GM12878 (cell line): ENCODE data around the gene MAB21L3. TPM values are rescaled to one million over a fixed set of nuclear protein-coding genes. Genes with fewer than 3 reads are reported as not detected.

ENCODE experiments used
- ATAC-seq: fragments of 200-7000 bp; cut with Tn5 transposase; 3 replicates; pipeline ENCODE4 v1.9.1; 2020; ENCODE audit warnings: mild to moderate bottlenecking, moderate library complexity
- BruUV-seq: library from RNA; stranded (reverse); fragments of 400-500 nt; replicated peaks from 2 replicates; lab custom pipeline; 2021; lab: Mats Ljungman, UMichigan
- CTCF ChIA-PET: fragments of 300-600 bp; sonication (Branson Sonifier 250); formaldehyde crosslinking; extraction: SDS; loops from one replicate; lab custom pipeline; 2021; ENCODE audit warnings: inconsistent platforms; lab: Yijun Ruan, JAX
- POLR2A ChIA-PET: fragments of 350-600 bp; formaldehyde crosslinking; extraction: SDS; loops from one replicate; lab custom pipeline; 2021; ENCODE audit warnings: inconsistent platforms; lab: Charles Lee
- RAD21 ChIA-PET: fragments of 300-600 bp; sonication (Branson Sonifier 250); formaldehyde crosslinking; loops from one replicate; lab custom pipeline; 2023; ENCODE audit warnings: antibody characterized with exemption; ENCODE audit not compliant: unreplicated experiment; lab: Charles Lee
- SMC1A ChIA-PET: fragments of 300-600 bp; sonication (Branson Sonifier 250); formaldehyde crosslinking; loops from one replicate; lab custom pipeline; 2023; ENCODE audit not compliant: unreplicated experiment, uncharacterized antibody; lab: Charles Lee
- DNase-seq: peaks from one replicate; pipeline ENCODE4 v3.0.0-alpha.2; 2011; ENCODE audit warnings: low read depth, low spot score
- FAIRE-seq: peaks from 3 replicates; lab custom pipeline; 2011; peaks lifted over from hg19 to GRCh38; lab: Jason Lieb, UNC
- H2AFZ ChIP-seq: 2 replicates; pipeline ENCODE4 v1.6.0; 2011; ENCODE audit warnings: low read depth, low read length, control low read depth; ENCODE audit not compliant: control insufficient read depth
- H3K27ac ChIP-seq: 2 replicates; pipeline ENCODE4 v1.5.1; 2011; ENCODE audit warnings: control low read depth; ENCODE audit not compliant: control insufficient read depth, insufficient read depth
- H3K27me3 ChIP-seq, 2 experiments: replicated peaks in 1 of 2; 2 replicates each; pipeline versions ENCODE4 v1.6.0 to v1.6.1; 2011; ENCODE audit warnings: low read length in 1 of 2; ENCODE audit not compliant: control insufficient read depth in 2 of 2, insufficient read depth in 2 of 2
- H3K36me3 ChIP-seq, 2 experiments: 2 replicates each; pipeline ENCODE4 v1.5.1; 2011; ENCODE audit warnings: low read length in 1 of 2; ENCODE audit not compliant: control insufficient read depth in 2 of 2, insufficient read depth in 2 of 2
- H3K4me1 ChIP-seq: 2 replicates; pipeline ENCODE4 v1.6.1; 2011; ENCODE audit warnings: mild to moderate bottlenecking, low read length, moderate library complexity, mixed read lengths; ENCODE audit not compliant: control insufficient read depth, insufficient read depth
- H3K4me2 ChIP-seq: 2 replicates; pipeline ENCODE4 v1.6.0; 2011; ENCODE audit warnings: control low read depth; ENCODE audit not compliant: control insufficient read depth, insufficient read depth
- H3K4me3 ChIP-seq: fragments of 200-600 bp; sonication (generic); 2 replicates; pipeline ENCODE4 v1.5.1; 2016
- H3K79me2 ChIP-seq: 2 replicates; pipeline ENCODE4 v1.6.0; 2011; ENCODE audit warnings: low read length; ENCODE audit not compliant: control insufficient read depth, insufficient read depth
- H3K9ac ChIP-seq: 2 replicates; pipeline ENCODE4 v1.8.0; 2011; ENCODE audit warnings: low read length, control low read depth, mixed read lengths; ENCODE audit not compliant: control insufficient read depth, insufficient read depth
- H3K9me3 ChIP-seq: replicated peaks from 3 replicates; pipeline ENCODE4 v1.5.1; 2011; ENCODE audit warnings: mild to moderate bottlenecking, low read length; ENCODE audit not compliant: control insufficient read depth, insufficient read depth
- H4K20me1 ChIP-seq: 2 replicates; pipeline ENCODE4 v1.6.0; 2011; ENCODE audit not compliant: control insufficient read depth, insufficient read depth
- E2F4 ChIP-seq: IDR thresholded peaks from 2 replicates; pipeline ENCODE4 v1.6.1; 2012; ENCODE audit warnings: low read depth, low read length, improper control_type of control experiment
- IRF4 ChIP-seq: IDR thresholded peaks from 2 replicates; pipeline ENCODE4 v1.6.1; 2011; ENCODE audit warnings: low read depth, low read length
- KDM1A ChIP-seq: fragments of 200-600 bp; sonication (generic); IDR thresholded peaks from 2 replicates; pipeline ENCODE4 v1.6.1; 2016; ENCODE audit warnings: borderline replicate concordance
- LARP7 ChIP-seq: fragments of 450-650 bp; IDR thresholded peaks from 2 replicates; pipeline ENCODE4 v1.6.1; 2017; ENCODE audit warnings: mild to moderate bottlenecking
- MEF2B ChIP-seq: fragments of 450-650 bp; IDR thresholded peaks from 2 replicates; pipeline ENCODE4 v1.6.1; 2018; ENCODE audit warnings: mild to moderate bottlenecking, moderate library complexity; ENCODE audit not compliant: partially characterized antibody, poor library complexity, severe bottlenecking
- MTA2 ChIP-seq: fragments of 450-650 bp; IDR thresholded peaks from 2 replicates; pipeline ENCODE4 v1.6.1; 2016; ENCODE audit warnings: low read depth, mild to moderate bottlenecking, moderate library complexity
- MYC ChIP-seq: IDR thresholded peaks from 2 replicates; pipeline ENCODE4 v1.6.1; 2011; ENCODE audit warnings: mild to moderate bottlenecking, low read length, moderate library complexity, inconsistent platforms; ENCODE audit not compliant: insufficient read depth, insufficient replicate concordance, insufficient read length, severe bottlenecking
- NFYB ChIP-seq: IDR thresholded peaks from 2 replicates; pipeline ENCODE4 v1.6.1; 2011; ENCODE audit warnings: low read depth, mild to moderate bottlenecking, low read length, improper control_type of control experiment, moderate library complexity; ENCODE audit not compliant: insufficient read depth
- RFX5 ChIP-seq: IDR thresholded peaks from 2 replicates; pipeline ENCODE4 v1.6.1; 2011; ENCODE audit warnings: low read depth, low read length, improper control_type of control experiment
- SP1 ChIP-seq: IDR thresholded peaks from one replicate; pipeline ENCODE4 v1.6.1; 2011; ENCODE audit warnings: low read depth, low read length
- STAT1 ChIP-seq: fragments of 450-650 bp; conservative IDR thresholded peaks from 2 replicates; pipeline ENCODE4 v1.6.1; 2014; ENCODE audit warnings: antibody characterized with exemption, mild to moderate bottlenecking
- TBL1XR1 ChIP-seq: IDR thresholded peaks from 2 replicates; pipeline ENCODE4 v1.6.1; 2012; ENCODE audit warnings: low read depth, low read length, improper control_type of control experiment
- YBX1 ChIP-seq: fragments of 450-650 bp; IDR thresholded peaks from 2 replicates; pipeline ENCODE4 v1.6.1; 2016; ENCODE audit warnings: antibody characterized with exemption
- ZBTB40 ChIP-seq: fragments of 450-650 bp; IDR thresholded peaks from 2 replicates; pipeline ENCODE4 v1.6.1; 2016; ENCODE audit warnings: mild to moderate bottlenecking, moderate library complexity, borderline replicate concordance
- ZNF24 ChIP-seq: fragments of 450-650 bp; IDR thresholded peaks from 2 replicates; pipeline ENCODE4 v1.6.1; 2017; ENCODE audit warnings: antibody characterized with exemption, mild to moderate bottlenecking
- WGBS: methylation state at CpG from one replicate; pipeline ENCODE4 v1.1.6; 2016; ENCODE audit warnings: low lambda C conversion rate; ENCODE audit not compliant: insufficient replicate concordance, insufficient coverage; ENCODE audit errors: missing lambda C conversion rate; 5-methylcytosine and 5-hydroxymethylcytosine counted together
- in situ Hi-C: fragments of 300-500 bp; cut with MboI; formaldehyde crosslinking; loops from 9 replicates; pipeline ENCODE4 v1.14.3; 2018; ENCODE audit warnings: mixed read lengths
- intact Hi-C: fragments of 100-400 bp; cut with micrococcal nuclease; formaldehyde crosslinking; loops from one replicate; pipeline ENCODE4 v1.14.2; 2022; ENCODE audit not compliant: unreplicated experiment
- polyA plus RNA-seq, 11 experiments: library from polyadenylated mRNA; depleted of rRNA in 4 of 11; unstranded in 6 of 11; stranded (reverse) in 5 of 11; fragments of >200 nt; fragmentation: Nextera tagmentation in 4 of 11; fragmentation: Illumina TruSeq in 1 of 11; extraction: Ambion mirVana in 4 of 11; extraction: Trizol in 1 of 11; gene quantifications; 1 replicate in 1 of 11; 2 replicates in 10 of 11; pipeline versions ENCODE4 v1.2.1 to v1.2.3, GENCODE V29; 2011 to 2016; ENCODE audit warnings: inconsistent platforms in 2 of 11, missing spikeins in 2 of 11, low read depth in 1 of 11
- total RNA-seq, 4 experiments: library from RNA; depleted of rRNA in 3 of 4; stranded (reverse); fragments of >200 nt in 3 of 4; fragmentation: Illumina TruSeq in 1 of 4; extraction: Trizol in 1 of 4; gene quantifications; 2 replicates each; pipeline versions ENCODE4 v1.2.1 to v1.2.3, GENCODE V29; 2013 to 2021
- TF ChIP-seq, protein P1 (sequence below): fragments of 150-350 bp; IDR thresholded peaks from 2 replicates; pipeline ENCODE4 v1.6.1; 2014; ENCODE audit warnings: mild to moderate bottlenecking, low read depth, low read length

Gene MAB21L3
- total and polyA plus RNA-seq, 10 of the 15 experiments (the other 5 are each of a cell fraction or from before 2014, with no cell fraction given) = 0.18 to 18.6 (median 1.3) TPM

DNA sequence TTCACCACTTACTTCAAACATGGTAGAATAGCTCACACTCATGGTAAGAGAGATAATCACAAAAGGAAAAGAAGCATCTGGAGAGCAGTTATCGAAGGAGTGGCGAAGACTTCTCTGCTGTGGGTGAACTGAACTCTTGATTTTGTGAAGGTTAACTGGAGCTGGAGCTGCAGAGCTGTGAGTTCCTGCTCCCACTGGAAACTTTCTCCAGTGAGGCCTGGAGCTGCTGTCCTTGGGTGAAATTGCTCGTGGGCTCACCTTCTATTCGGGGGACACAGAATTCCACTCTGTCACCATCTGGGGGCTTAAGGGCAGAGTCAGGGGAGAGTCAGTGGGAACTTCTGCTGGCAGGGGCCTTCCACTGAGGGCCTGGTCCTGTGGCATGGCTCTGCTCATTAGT, 45.9 kb downstream of the MAB21L3 start:
- H3K36me3 ChIP-seq = no peaks in the 10 kb centered on the region
- BruUV-seq = no TSS peak
- H4K20me1 ChIP-seq = no peaks in the 10 kb centered on the region
- H3K27me3 ChIP-seq = no peaks in the 10 kb centered on the region; a peak in 2 of 4 replicates
- TF ChIP-seq IRF4 (no peak), ZBTB40 (no peak), KDM1A (no peak), LARP7 (no peak), YBX1 (no peak), ZNF24 (no peak), TBL1XR1 (no peak), MTA2 (no peak), E2F4 (no peak), RFX5 (no peak), NFYB (no peak), MYC (no peak), STAT1 (no peak), MEF2B (no peak), SP1 (no peak)
- TF ChIP-seq, protein P1, sequence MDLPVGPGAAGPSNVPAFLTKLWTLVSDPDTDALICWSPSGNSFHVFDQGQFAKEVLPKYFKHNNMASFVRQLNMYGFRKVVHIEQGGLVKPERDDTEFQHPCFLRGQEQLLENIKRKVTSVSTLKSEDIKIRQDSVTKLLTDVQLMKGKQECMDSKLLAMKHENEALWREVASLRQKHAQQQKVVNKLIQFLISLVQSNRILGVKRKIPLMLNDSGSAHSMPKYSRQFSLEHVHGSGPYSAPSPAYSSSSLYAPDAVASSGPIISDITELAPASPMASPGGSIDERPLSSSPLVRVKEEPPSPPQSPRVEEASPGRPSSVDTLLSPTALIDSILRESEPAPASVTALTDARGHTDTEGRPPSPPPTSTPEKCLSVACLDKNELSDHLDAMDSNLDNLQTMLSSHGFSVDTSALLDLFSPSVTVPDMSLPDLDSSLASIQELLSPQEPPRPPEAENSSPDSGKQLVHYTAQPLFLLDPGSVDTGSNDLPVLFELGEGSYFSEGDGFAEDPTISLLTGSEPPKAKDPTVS = no peak
- RAD21 ChIA-PET = no interaction called here
- 25% methylated on average over 4 of the region's 4 CpGs for WGBS
- FAIRE-seq (no peak), DNase-seq (no peak), ATAC-seq (no peak)
- H2AFZ ChIP-seq = no peak overlapping the region
- POLR2A ChIA-PET = no interaction called here
- no peak overlapping the region for H3K9ac ChIP-seq
- CTCF ChIA-PET = interaction anchor here (2.4 kb wide), 1 partner anchor 328 kb away, joined by 11 read pairs; no protein-coding TSS in a partner anchor
- peaks cover 3% of the 10 kb centered on the region; the same call in 1 of the 2 replicates for H3K4me1 ChIP-seq
- SMC1A ChIA-PET = no interaction called here
- no peaks in the 10 kb centered on the region for H3K79me2 ChIP-seq
- intact Hi-C loops = no loop called here
- H3K9me3 ChIP-seq = no peaks in the 10 kb centered on the region
- in situ Hi-C loops = no loop called here
- no peak overlapping the region for H3K27ac ChIP-seq
- no peak overlapping the region for H3K4me2 ChIP-seq
- H3K4me3 ChIP-seq = no peak overlapping the region
